MCF 10A (cell line): ENCODE results near the gene LRRFIP2. TPM values are rescaled to one million over a fixed set of nuclear protein-coding genes. Genes with fewer than 3 reads are reported as not detected.

Experiments
- BruUV-seq: library from RNA; stranded (reverse); fragments of 400-500 nt; replicated peaks from 2 replicates; lab custom pipeline; 2021; lab: Mats Ljungman, UMichigan
- CTCF ChIA-PET: fragments of 300-600 bp; sonication (Branson Sonifier 250); formaldehyde crosslinking; extraction: SDS; loops from one replicate; lab custom pipeline; 2021; ENCODE audit warnings: antibody characterized with exemption, inconsistent platforms; lab: Yijun Ruan, JAX
- POLR2A ChIA-PET: fragments of 300-600, 350-650 bp; sonication (Branson Sonifier 250); formaldehyde crosslinking; extraction: SDS; loops from one replicate; lab custom pipeline; 2020; ENCODE audit warnings: antibody characterized with exemption, inconsistent platforms; lab: Yijun Ruan, JAX
- DNase-seq: peaks from one replicate; pipeline ENCODE4 v3.0.0-alpha.2; 2018; ENCODE audit not compliant: unreplicated experiment
- H3K27ac Mint-ChIP-seq: one replicate; pipeline ENCODE4 v1.8.0; 2022; ENCODE audit warnings: mild to moderate bottlenecking, low read depth, mixed read lengths; ENCODE audit not compliant: unreplicated experiment
- H3K27me3 Mint-ChIP-seq: one replicate; pipeline ENCODE4 v1.8.0; 2022; ENCODE audit warnings: mixed read lengths; ENCODE audit not compliant: insufficient read depth, unreplicated experiment
- H3K36me3 Mint-ChIP-seq: one replicate; pipeline ENCODE4 v1.8.0; 2022; ENCODE audit warnings: mild to moderate bottlenecking, moderate library complexity, mixed read lengths; ENCODE audit not compliant: insufficient read depth, unreplicated experiment
- H3K4me1 Mint-ChIP-seq: one replicate; pipeline ENCODE4 v1.8.0; 2022; ENCODE audit warnings: mixed read lengths; ENCODE audit not compliant: insufficient read depth, unreplicated experiment
- H3K4me3 Mint-ChIP-seq: one replicate; pipeline ENCODE4 v1.8.0; 2022; ENCODE audit warnings: mild to moderate bottlenecking, moderate library complexity, mixed read lengths; ENCODE audit not compliant: unreplicated experiment
- H3K9me3 Mint-ChIP-seq: one replicate; pipeline ENCODE4 v1.8.0; 2022; ENCODE audit warnings: mixed read lengths; ENCODE audit not compliant: unreplicated experiment
- intact Hi-C: fragments of 100-400 bp; cut with micrococcal nuclease; formaldehyde crosslinking; loops from 2 replicates; pipeline ENCODE4 v1.14.1; 2022
- total RNA-seq: library from RNA; stranded (reverse); gene quantifications from 2 replicates; pipeline ENCODE4 v1.2.3, GENCODE V29; 2022
- TF ChIP-seq, protein P1 (sequence below): fragments of 200-600 bp; IDR thresholded peaks from one replicate; pipeline ENCODE4 v1.8.0; 2022; ENCODE audit warnings: antibody characterized with exemption, mild to moderate bottlenecking; ENCODE audit not compliant: unreplicated experiment

Gene LRRFIP2
- total RNA-seq, 1 experiment from 2014 or later = 76.6 TPM

DNA sequence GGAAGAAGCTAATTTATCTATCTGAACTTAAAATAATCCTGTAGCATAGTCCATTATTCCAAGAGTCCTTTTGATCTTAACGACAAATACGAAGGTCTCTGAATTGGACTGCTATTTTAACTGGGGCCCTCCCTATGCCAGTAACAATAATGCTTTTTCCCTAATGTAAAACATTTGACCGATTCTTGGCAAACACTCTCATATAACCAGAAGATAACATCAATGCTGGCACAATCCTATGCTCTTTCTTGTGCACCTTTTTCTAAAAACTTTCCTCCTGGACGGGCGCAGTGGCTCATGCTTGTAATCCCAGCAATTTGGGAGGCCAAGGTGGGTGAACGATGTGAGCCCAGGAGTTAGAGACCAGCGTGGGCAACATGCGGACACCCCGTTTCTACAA, 3.9 kb downstream of the LRRFIP2 start:
- Mint-ChIP-seq H3K27ac (no peak overlapping the region), H3K4me3 (no peak overlapping the region), H3K27me3 (no peaks in the 10 kb centered on the region), H3K36me3 (peaks cover 51% of the 10 kb centered on the region), H3K4me1 (peaks cover 23% of the 10 kb centered on the region), H3K9me3 (no peaks in the 10 kb centered on the region)
- BruUV-seq = no TSS peak
- TF ChIP-seq, protein P1, sequence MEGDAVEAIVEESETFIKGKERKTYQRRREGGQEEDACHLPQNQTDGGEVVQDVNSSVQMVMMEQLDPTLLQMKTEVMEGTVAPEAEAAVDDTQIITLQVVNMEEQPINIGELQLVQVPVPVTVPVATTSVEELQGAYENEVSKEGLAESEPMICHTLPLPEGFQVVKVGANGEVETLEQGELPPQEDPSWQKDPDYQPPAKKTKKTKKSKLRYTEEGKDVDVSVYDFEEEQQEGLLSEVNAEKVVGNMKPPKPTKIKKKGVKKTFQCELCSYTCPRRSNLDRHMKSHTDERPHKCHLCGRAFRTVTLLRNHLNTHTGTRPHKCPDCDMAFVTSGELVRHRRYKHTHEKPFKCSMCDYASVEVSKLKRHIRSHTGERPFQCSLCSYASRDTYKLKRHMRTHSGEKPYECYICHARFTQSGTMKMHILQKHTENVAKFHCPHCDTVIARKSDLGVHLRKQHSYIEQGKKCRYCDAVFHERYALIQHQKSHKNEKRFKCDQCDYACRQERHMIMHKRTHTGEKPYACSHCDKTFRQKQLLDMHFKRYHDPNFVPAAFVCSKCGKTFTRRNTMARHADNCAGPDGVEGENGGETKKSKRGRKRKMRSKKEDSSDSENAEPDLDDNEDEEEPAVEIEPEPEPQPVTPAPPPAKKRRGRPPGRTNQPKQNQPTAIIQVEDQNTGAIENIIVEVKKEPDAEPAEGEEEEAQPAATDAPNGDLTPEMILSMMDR = no peak
- ChIA-PET POLR2A (interaction anchor here (1.3 to 2.1 kb wide), 2 partner anchors 13 to 41 kb away, joined by 3 to 6 read pairs; no protein-coding TSS in a partner anchor), CTCF (interaction anchor here (0.7 kb wide), 1 partner anchor 643 kb away, joined by 6 read pairs; no protein-coding TSS in a partner anchor)
- no peak for DNase-seq
- intact Hi-C loops = no loop called here

DNA sequence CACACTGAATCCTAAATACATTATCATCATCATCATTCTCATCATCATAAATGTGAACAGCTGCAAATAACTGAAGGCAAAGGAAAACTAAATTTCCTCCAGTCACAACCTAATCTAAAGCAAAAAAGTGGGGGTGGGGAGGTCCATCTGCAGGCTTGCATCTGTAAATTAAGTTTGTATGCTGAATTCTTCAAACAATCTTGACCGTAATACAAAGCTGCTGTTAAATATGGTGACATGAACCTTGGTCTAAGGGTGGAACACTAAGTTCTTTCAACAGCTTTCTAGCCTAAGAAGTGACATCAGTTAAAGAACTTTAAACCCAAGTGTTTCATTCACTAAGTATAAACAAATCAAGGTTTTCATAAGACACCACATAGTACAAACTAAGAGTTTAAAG, 4.3 kb downstream of the LRRFIP2 start:
- DNase-seq = no peak
- Mint-ChIP-seq H3K27me3 (no peaks in the 10 kb centered on the region), H3K4me3 (no peak overlapping the region), H3K27ac (no peak overlapping the region), H3K4me1 (peaks cover 20% of the 10 kb centered on the region), H3K36me3 (peaks cover 54% of the 10 kb centered on the region), H3K9me3 (no peaks in the 10 kb centered on the region)
- BruUV-seq = no TSS peak
- TF ChIP-seq, protein P1 = no peak
- CTCF ChIA-PET = no interaction called here
- POLR2A ChIA-PET = interaction anchor here (0.6 to 2.1 kb wide), 5 partner anchors 11 to 1244 kb away, joined by 3 to 6 read pairs (median 5); no protein-coding TSS in a partner anchor
- intact Hi-C loops = no loop called here

DNA sequence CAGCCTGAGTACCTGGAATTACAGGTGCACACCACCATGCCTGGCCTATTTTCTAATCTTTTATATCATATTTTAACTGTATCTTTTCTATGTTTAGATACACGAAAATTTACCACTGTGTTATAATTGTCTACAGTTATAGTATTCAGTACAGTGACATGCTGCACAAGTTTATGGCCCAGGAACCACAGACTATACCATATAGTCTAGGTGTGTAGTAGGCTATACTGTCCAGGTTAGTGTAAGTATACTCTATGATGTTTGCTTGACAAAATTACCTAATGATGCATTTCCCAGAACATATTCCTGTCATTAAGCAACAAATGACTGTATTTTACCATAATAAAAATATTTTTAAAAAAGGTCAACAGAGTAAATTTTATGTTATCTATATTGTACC, 5.5 kb downstream of the LRRFIP2 start:
- no peak for DNase-seq
- Mint-ChIP-seq H3K36me3 (peaks cover 50% of the 10 kb centered on the region), H3K27ac (no peak overlapping the region), H3K4me3 (no peak overlapping the region), H3K27me3 (no peaks in the 10 kb centered on the region), H3K9me3 (no peaks in the 10 kb centered on the region), H3K4me1 (peaks cover 12% of the 10 kb centered on the region)
- ChIA-PET POLR2A (interaction anchor here (2.1 kb wide), 1 partner anchor 14 kb away, joined by 6 read pairs; no protein-coding TSS in a partner anchor), CTCF (no interaction called here)
- TF ChIP-seq, protein P1 = no peak
- intact Hi-C loops = no loop called here
- BruUV-seq = no TSS peak

DNA sequence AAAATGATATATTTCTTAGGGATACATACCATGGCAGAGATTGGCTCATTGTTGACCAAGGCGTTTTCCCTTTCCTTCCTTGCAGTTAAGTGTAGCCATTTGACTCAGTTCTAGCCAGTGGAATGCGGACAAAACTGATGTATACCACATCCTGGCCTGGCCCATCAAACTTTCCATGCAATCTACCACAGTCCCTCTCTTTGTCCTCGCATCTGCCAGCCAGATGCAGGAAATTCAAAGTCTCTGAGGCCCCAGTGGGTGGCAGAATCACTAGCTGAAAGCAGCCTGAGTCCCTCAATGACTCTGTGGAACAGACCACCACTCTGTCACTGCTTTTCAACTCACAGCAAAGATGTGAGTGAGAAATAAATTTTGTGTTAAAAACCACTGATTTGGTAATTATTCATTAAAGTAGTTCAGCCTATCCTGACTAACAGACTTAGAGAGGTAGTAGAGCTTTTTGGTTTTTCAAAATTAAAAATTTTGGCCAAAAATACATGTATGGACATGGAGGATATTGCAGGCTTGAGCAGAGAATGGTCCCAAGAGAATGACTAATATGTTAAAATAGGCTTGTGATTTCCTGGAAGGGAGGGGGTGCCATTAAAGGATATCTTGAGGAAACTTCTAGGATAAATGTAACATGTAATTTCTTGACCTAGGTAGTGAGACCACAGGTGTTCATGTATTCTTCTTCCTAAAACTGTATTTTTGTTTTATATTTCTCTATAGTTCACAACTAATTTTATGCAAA, 10.9 kb downstream of the LRRFIP2 start:
- Mint-ChIP-seq H3K27me3 (no peaks in the 10 kb centered on the region), H3K4me1 (peaks cover 25% of the 10 kb centered on the region), H3K27ac (peak overlapping the region; percentile 50), H3K4me3 (no peak overlapping the region), H3K9me3 (no peaks in the 10 kb centered on the region), H3K36me3 (peaks cover 54% of the 10 kb centered on the region)
- DNase-seq = no peak
- POLR2A ChIA-PET = interaction anchor here (0.9 to 1.5 kb wide), 2 partner anchors 9 to 50 kb away, joined by 3 read pairs; no protein-coding TSS in a partner anchor
- no TSS peak for BruUV-seq
- TF ChIP-seq, protein P1 = no peak
- intact Hi-C loops = no loop called here
- CTCF ChIA-PET = interaction anchor here (0.6 to 1.8 kb wide), 3 partner anchors 16 to 158 kb away, joined by 3 to 7 read pairs (median 4); no protein-coding TSS in a partner anchor
